H9 (cell line): Measurements from ENCODE around the gene PRPF19. TPM values are rescaled to one million over a fixed set of nuclear protein-coding genes. Genes with fewer than 3 reads are reported as not detected.

Experiments
- DNase-seq: peaks from one replicate; pipeline ENCODE4 v3.0.0-alpha.2; 2017
- H2AFZ ChIP-seq: one replicate; pipeline ENCODE4 v1.6.1; 2013; ENCODE audit warnings: mild to moderate bottlenecking, low read length, control low read depth, moderate library complexity
- H2AK5ac ChIP-seq: 2 replicates; pipeline ENCODE4 v1.6.1; 2013; ENCODE audit warnings: low read length, control low read depth, mixed read lengths; ENCODE audit not compliant: insufficient read length
- H2BK120ac ChIP-seq: one replicate; pipeline ENCODE4 v1.6.1; 2013; ENCODE audit warnings: low read depth, mild to moderate bottlenecking, low read length, control low read depth, inconsistent platforms; ENCODE audit not compliant: poor library complexity, severe bottlenecking
- H2BK12ac ChIP-seq: 2 replicates; pipeline ENCODE4 v1.6.1; 2013; ENCODE audit warnings: low read length, control low read depth, mixed read lengths, low read depth; ENCODE audit not compliant: insufficient read length
- H2BK15ac ChIP-seq: 2 replicates; pipeline ENCODE4 v1.6.1; 2013; ENCODE audit warnings: low read depth, low read length, control low read depth
- H2BK20ac ChIP-seq: one replicate; pipeline ENCODE4 v1.6.1; 2013; ENCODE audit warnings: low read depth, mild to moderate bottlenecking, low read length, control low read depth, inconsistent platforms; ENCODE audit not compliant: poor library complexity, severe bottlenecking
- H2BK5ac ChIP-seq: 2 replicates; pipeline ENCODE4 v1.6.1; 2013; ENCODE audit warnings: low read length, control low read depth, mixed read lengths; ENCODE audit not compliant: insufficient read length
- H3K14ac ChIP-seq: 2 replicates; pipeline ENCODE4 v1.6.1; 2013; ENCODE audit warnings: low read length, control low read depth; ENCODE audit not compliant: insufficient read depth
- H3K18ac ChIP-seq: 2 replicates; pipeline ENCODE4 v1.6.1; 2013; ENCODE audit warnings: low read depth, mild to moderate bottlenecking, mixed read lengths, low read length, control low read depth; ENCODE audit not compliant: insufficient read length
- H3K23ac ChIP-seq: 2 replicates; pipeline ENCODE4 v1.6.1; 2013; ENCODE audit warnings: low read length, control low read depth, mixed read lengths, low read depth; ENCODE audit not compliant: insufficient read length
- H3K23me2 ChIP-seq: 2 replicates; pipeline ENCODE4 v1.6.1; 2013; ENCODE audit warnings: low read depth, mild to moderate bottlenecking, mixed read lengths, low read length, control low read depth; ENCODE audit not compliant: insufficient read length, poor library complexity, severe bottlenecking
- H3K27ac ChIP-seq: 2 replicates; pipeline ENCODE4 v1.5.1; 2013; ENCODE audit warnings: low read length, control low read depth, mixed read lengths, low read depth; ENCODE audit not compliant: insufficient read length
- H3K27me3 ChIP-seq: 2 replicates; pipeline ENCODE4 v1.6.1; 2013; ENCODE audit warnings: low read length, control low read depth, inconsistent platforms; ENCODE audit not compliant: insufficient read depth
- H3K4ac ChIP-seq: 2 replicates; pipeline ENCODE4 v1.6.1; 2013; ENCODE audit warnings: low read depth, mild to moderate bottlenecking, control low read depth, inconsistent platforms, low read length, moderate library complexity
- H3K4me1 ChIP-seq: 2 replicates; pipeline ENCODE4 v1.6.1; 2013; ENCODE audit warnings: low read length, control low read depth, inconsistent platforms; ENCODE audit not compliant: insufficient read depth
- H3K4me2 ChIP-seq: 2 replicates; pipeline ENCODE4 v1.6.1; 2013; ENCODE audit warnings: low read length, control low read depth, mixed read lengths; ENCODE audit not compliant: insufficient read length, insufficient read depth
- H3K56ac ChIP-seq: 2 replicates; pipeline ENCODE4 v1.6.1; 2013; ENCODE audit warnings: low read depth, mild to moderate bottlenecking, mixed read lengths, low read length, control low read depth; ENCODE audit not compliant: insufficient read length
- H3K79me1 ChIP-seq: 2 replicates; pipeline ENCODE4 v1.6.1; 2013; ENCODE audit warnings: low read depth, mild to moderate bottlenecking, moderate library complexity, low read length, control low read depth, inconsistent platforms; ENCODE audit not compliant: insufficient read depth, poor library complexity, severe bottlenecking
- H3K79me2 ChIP-seq: 2 replicates; pipeline ENCODE4 v1.6.1; 2013; ENCODE audit warnings: low read length, control low read depth, inconsistent platforms; ENCODE audit not compliant: insufficient read depth
- H3K9ac ChIP-seq: 2 replicates; pipeline ENCODE4 v1.6.1; 2013; ENCODE audit warnings: low read length, control low read depth, mixed read lengths; ENCODE audit not compliant: insufficient read length; ENCODE audit errors: extremely low read depth
- H3K9me3 ChIP-seq: one replicate; pipeline ENCODE4 v1.6.1; 2013; ENCODE audit warnings: low read depth, low read length, inconsistent platforms; ENCODE audit not compliant: control insufficient read depth
- H3T11ph ChIP-seq: one replicate; pipeline ENCODE4 v1.6.1; 2013; ENCODE audit warnings: mild to moderate bottlenecking, low read length, control low read depth, inconsistent platforms
- H4K20me1 ChIP-seq: one replicate; pipeline ENCODE4 v1.6.1; 2013; ENCODE audit not compliant: control insufficient read depth, insufficient read length, insufficient read depth
- H4K5ac ChIP-seq: 2 replicates; pipeline ENCODE4 v1.6.1; 2013; ENCODE audit warnings: low read depth, mild to moderate bottlenecking, mixed read lengths, low read length, control low read depth; ENCODE audit not compliant: insufficient read length
- H4K8ac ChIP-seq: replicated peaks from 2 replicates; pipeline ENCODE4 v1.6.1; 2013; ENCODE audit warnings: low read length, control low read depth, mixed read lengths, low read depth; ENCODE audit not compliant: insufficient read length
- H4K91ac ChIP-seq: 2 replicates; pipeline ENCODE4 v1.6.1; 2013; ENCODE audit warnings: low read depth, mild to moderate bottlenecking, moderate library complexity, mixed read lengths, low read length, control low read depth; ENCODE audit not compliant: insufficient read length
- H3K27ac Mint-ChIP-seq, 3 experiments: 2 replicates in 2 of 3; 3 replicates in 1 of 3; pipeline ENCODE4 v1.8.0; 2020 to 2021; ENCODE audit warnings: mixed read lengths in 3 of 3, mild to moderate bottlenecking in 1 of 3, moderate library complexity in 1 of 3
- H3K27me3 Mint-ChIP-seq: 2 replicates; pipeline ENCODE4 v1.8.0; 2021; ENCODE audit warnings: low read depth, mild to moderate bottlenecking, moderate library complexity, mixed read lengths
- H3K36me3 Mint-ChIP-seq, 3 experiments: 2 replicates in 2 of 3; 3 replicates in 1 of 3; pipeline ENCODE4 v1.8.0; 2020 to 2021; ENCODE audit warnings: low read depth in 3 of 3, mixed read lengths in 3 of 3; ENCODE audit not compliant: insufficient read depth in 1 of 3
- H3K4me1 Mint-ChIP-seq, 2 experiments: 2 replicates each; pipeline ENCODE4 v1.8.0; 2020; ENCODE audit warnings: mixed read lengths in 2 of 2
- H3K4me3 Mint-ChIP-seq, 2 experiments: 2 replicates in 1 of 2; 3 replicates in 1 of 2; pipeline ENCODE4 v1.8.0; 2020 to 2021; ENCODE audit warnings: mild to moderate bottlenecking in 2 of 2, mixed read lengths in 2 of 2, moderate library complexity in 1 of 2
- H3K9me3 Mint-ChIP-seq, 2 experiments: 2 replicates in 1 of 2; 3 replicates in 1 of 2; pipeline ENCODE4 v1.8.0; 2020; ENCODE audit warnings: mild to moderate bottlenecking in 2 of 2, mixed read lengths in 2 of 2, moderate library complexity in 1 of 2
- CTCF ChIP-seq: fragments of 200-600 bp; sonication (generic); conservative IDR thresholded peaks from 3 replicates; pipeline ENCODE4 v1.8.0; 2021; ENCODE audit warnings: antibody characterized with exemption, mild to moderate bottlenecking
- WGBS: extraction: QIAGEN DNeasy Blood & Tissue Kit; methylation state at CpG from one replicate; pipeline ENCODE4 v1.1.7; 2013; ENCODE audit warnings: missing lambda C conversion rate, low lambda C conversion rate, mixed read lengths; ENCODE audit not compliant: insufficient read length; ENCODE audit errors: extremely low coverage; 5-methylcytosine and 5-hydroxymethylcytosine counted together
- total RNA-seq: library from RNA; stranded (reverse); gene quantifications from 2 replicates; pipeline ENCODE4 v1.2.1, GENCODE V29; 2021

The PRPF19 gene
- total RNA-seq, 1 experiment from 2014 or later, result 130 TPM

GRCh38 chr11:60919320-60919719 lies 12.9 kb upstream of the PRPF19 start:
- no peak overlapping the region for H2BK12ac ChIP-seq
- H4K20me1 ChIP-seq, result no peaks in the 10 kb centered on the region
- H3K23me2 ChIP-seq, result peaks cover 16% of the 10 kb centered on the region
- H3K79me2 ChIP-seq, result no peaks in the 10 kb centered on the region; the same call in 1 of the 2 replicates
- Mint-ChIP-seq H3K4me3 (no peak overlapping the region), H3K9me3 (no peaks in the 10 kb centered on the region), H3K27me3 (peaks cover 4% of the 10 kb centered on the region), H3K4me1 (peaks cover 31 to 33% of the 10 kb centered on the region in 2 experiments), H3K36me3 (peaks cover 13 to 44% (median 23%) of the 10 kb centered on the region in 3 experiments; a peak in 6 of 7 replicates), H3K27ac (no peak overlapping the region)
- no peak overlapping the region for H3K9ac ChIP-seq
- H3K9me3 ChIP-seq, result no peaks in the 10 kb centered on the region
- no peak overlapping the region for H3K14ac ChIP-seq
- no peak overlapping the region for H3K4ac ChIP-seq
- H4K91ac ChIP-seq, result no peak overlapping the region
- H3K27me3 ChIP-seq, result no peaks in the 10 kb centered on the region
- no peak for DNase-seq
- WGBS, result no CpG with 5 or more reads among the region's 1 CpG
- H2BK15ac ChIP-seq, result no peak overlapping the region
- H2BK120ac ChIP-seq, result no peak overlapping the region
- H2AK5ac ChIP-seq, result no peak overlapping the region
- H2AFZ ChIP-seq, result no peak overlapping the region
- no peak overlapping the region for H3K56ac ChIP-seq
- no peak overlapping the region for H3T11ph ChIP-seq
- H3K79me1 ChIP-seq, result no peaks in the 10 kb centered on the region
- H3K18ac ChIP-seq, result no peak overlapping the region
- H3K4me1 ChIP-seq, result peaks cover 2% of the 10 kb centered on the region
- no peak overlapping the region for H2BK5ac ChIP-seq
- H3K23ac ChIP-seq, result no peak overlapping the region
- no peak overlapping the region for H4K8ac ChIP-seq
- H2BK20ac ChIP-seq, result no peak overlapping the region
- H3K27ac ChIP-seq, result no peak overlapping the region
- TF ChIP-seq CTCF, result no peak
- no peak overlapping the region for H3K4me2 ChIP-seq
- no peak overlapping the region for H4K5ac ChIP-seq
